Inferior parietal cortex (tissue), 1 donor: ENCODE measurements around the gene C14orf180.
A peak's percentile ranks its signal among the peaks of the same experiment; 100 is the strongest.

Experiments used
- DNase-seq: peaks from one replicate; pipeline ENCODE4 v3.0.0-alpha.2; 2016; ENCODE audit errors: extremely low spot score

C14orf180 gene

GRCh38 chr14:104579507-104579906, at the start of gene C14orf180:
C14orf180 (plus strand) TSS chr14:104579764; CDS start chr14:104586431, 6,667 bp downstream.
- DNase-seq: no peak

GRCh38 chr14:104530646-104531045, 48.9 kb upstream of the C14orf180 start:
- no peak for DNase-seq

- no peak for DNase-seq
These were observed 48.0 kb upstream of the C14orf180 start for GRCh38 chr14:104531421-104532190.

GRCh38 chr14:104532191-104532555, 47.4 kb upstream of the C14orf180 start:
- no peak for DNase-seq

GRCh38 chr14:104534036-104534435, 45.5 kb upstream of the C14orf180 start:
- no peak for DNase-seq

- DNase-seq: no peak
These were observed 42.5 kb upstream of the C14orf180 start for GRCh38 chr14:104536942-104537612.

GRCh38 chr14:104537613-104537988, 42.0 kb upstream of the C14orf180 start:
- no peak for DNase-seq

GRCh38 chr14:104541905-104542465, 37.6 kb upstream of the C14orf180 start:
- DNase-seq: no peak

- DNase-seq: no peak
These were observed 36.4 kb upstream of the C14orf180 start for GRCh38 chr14:104542871-104543830.

GRCh38 chr14:104544362-104544961, 35.1 kb upstream of the C14orf180 start:
- DNase-seq: no peak

GRCh38 chr14:104545151-104545941, 34.2 kb upstream of the C14orf180 start:
- peak; percentile 59 for DNase-seq

- no peak for DNase-seq
These were observed 33.5 kb upstream of the C14orf180 start for GRCh38 chr14:104545942-104546501.

- no peak for DNase-seq
These were observed 32.8 kb upstream of the C14orf180 start for GRCh38 chr14:104546591-104547309.

GRCh38 chr14:104547310-104547997, 32.1 kb upstream of the C14orf180 start:
- no peak for DNase-seq

GRCh38 chr14:104547998-104548700, 31.4 kb upstream of the C14orf180 start:
- no peak for DNase-seq

GRCh38 chr14:104548802-104549535, 30.6 kb upstream of the C14orf180 start:
- DNase-seq: no peak

GRCh38 chr14:104549536-104550339, 29.8 kb upstream of the C14orf180 start:
- DNase-seq: no peak
